GM18909 (cell line): ENCODE results near the gene HOXC9.
A peak's percentile ranks its signal among the peaks of the same experiment; 100 is the strongest.

Experiments used
- ATAC-seq: cut with Tn5 transposase; IDR thresholded peaks from one replicate; pipeline ENCODE4 v1.9.1; 2021; ENCODE audit warnings: mild to moderate bottlenecking; ENCODE audit not compliant: unreplicated experiment, poor library complexity

The HOXC9 gene

GRCh38 chr12:53998900-53999236, 1.1 kb upstream of the HOXC9 start:
- no peak for ATAC-seq

- ATAC-seq: no peak
These were observed 324 bp upstream of the HOXC9 start for GRCh38 chr12:53999559-54000115.

GRCh38 chr12:54001283-54002187, 1.6 kb downstream of the HOXC9 start:
- no peak for ATAC-seq

GRCh38 chr12:54002278-54002914, 2.4 kb downstream of the HOXC9 start:
- no peak for ATAC-seq

GRCh38 chr12:54002915-54003389, 3.0 kb downstream of the HOXC9 start:
- ATAC-seq: no peak

DNA sequence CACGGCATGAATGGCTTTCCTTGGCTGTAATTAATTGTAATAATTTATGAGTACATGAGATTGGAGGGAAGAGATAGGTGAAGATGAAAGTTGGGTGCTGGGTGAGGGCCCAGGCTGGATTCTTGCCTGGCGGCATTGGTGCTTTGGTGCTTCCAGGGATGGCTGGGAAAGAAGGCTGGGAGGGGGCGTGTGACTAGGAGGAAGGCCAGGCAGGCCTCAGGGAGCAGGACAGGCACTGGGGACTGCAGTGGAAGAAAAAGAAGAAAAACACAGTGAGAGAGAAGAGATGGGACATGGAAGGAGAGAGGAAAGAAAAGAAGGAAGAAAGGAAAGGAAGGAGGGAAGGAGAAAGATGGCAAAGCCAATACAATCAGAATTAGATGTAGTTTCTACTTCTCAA, 3.7 kb downstream of the HOXC9 start:
- ATAC-seq: no peak

GRCh38 chr12:54004063-54004840, 4.3 kb downstream of the HOXC9 start:
- no peak for ATAC-seq

- no peak for ATAC-seq
These were observed 5.0 kb downstream of the HOXC9 start for GRCh38 chr12:54004841-54005530.

- ATAC-seq: no peak
These were observed 5.5 kb downstream of the HOXC9 start for GRCh38 chr12:54005531-54005852.

- ATAC-seq: peak; percentile 80
These were observed 6.0 kb downstream of the HOXC9 start for GRCh38 chr12:54005853-54006558.

GRCh38 chr12:54006559-54007220, 6.7 kb downstream of the HOXC9 start:
- ATAC-seq: no peak

GRCh38 chr12:54007538-54008259, 7.7 kb downstream of the HOXC9 start:
- no peak for ATAC-seq

GRCh38 chr12:54008260-54008552, 8.2 kb downstream of the HOXC9 start:
- no peak for ATAC-seq

- no peak for ATAC-seq
These were observed 9.5 kb downstream of the HOXC9 start for GRCh38 chr12:54009171-54010052.

DNA sequence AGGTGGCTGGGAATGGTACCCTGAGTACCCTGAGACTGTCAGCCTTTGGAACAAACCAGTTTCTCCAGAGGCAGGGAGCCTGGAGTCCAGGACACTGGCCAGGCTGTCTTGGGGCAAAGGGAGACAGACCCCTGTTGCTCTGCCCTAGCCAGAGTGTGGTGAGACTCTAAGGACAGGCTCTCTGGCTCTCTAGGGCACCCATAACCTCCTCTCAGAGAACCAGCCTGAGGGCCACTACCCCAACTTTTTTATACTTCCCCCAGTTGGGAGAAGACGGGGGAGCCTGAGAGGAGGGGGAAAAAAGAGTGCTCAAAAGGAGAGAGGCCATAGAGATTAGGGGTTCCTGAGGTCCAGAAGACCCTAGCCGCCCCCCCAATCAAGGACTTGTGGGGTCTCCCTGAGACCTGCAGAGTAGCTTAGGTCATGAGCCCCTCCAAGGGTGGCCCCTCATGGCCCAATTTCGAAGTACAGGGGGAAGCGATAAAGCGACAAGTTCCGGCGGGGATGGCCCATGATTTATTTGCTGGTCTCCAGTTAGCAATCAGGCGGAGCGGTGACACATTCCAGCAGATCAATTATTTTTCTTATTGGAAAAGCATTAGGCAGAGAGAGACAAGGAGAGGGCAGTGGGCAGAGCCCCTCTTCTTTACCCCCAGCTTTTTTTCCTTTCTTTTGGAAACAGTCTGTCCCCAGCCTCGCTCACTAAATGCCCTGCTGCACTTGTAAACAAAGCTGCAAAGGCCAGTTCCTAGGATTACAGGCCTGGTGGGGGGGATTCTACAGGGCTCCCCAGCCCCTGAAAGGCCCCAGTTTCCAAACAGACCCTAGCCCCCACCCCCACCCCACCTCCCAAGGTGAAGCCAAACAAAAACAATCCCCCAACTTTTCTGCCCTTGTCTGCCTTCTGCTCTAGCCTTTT, 10.4 kb downstream of the HOXC9 start:
- no peak for ATAC-seq

- ATAC-seq: no peak
These were observed 11.2 kb downstream of the HOXC9 start for GRCh38 chr12:54010972-54011664.
